ENCODE data around the gene PTPN2. TPM values are rescaled to one million over a fixed set of nuclear protein-coding genes. Genes with fewer than 3 reads are reported as not detected.
A peak's percentile ranks its signal among the peaks of the same experiment; 100 is the strongest.
"Not testable (repeated sequence)": the region's sequence is repeated elsewhere in the genome, so short reads cannot be mapped to it uniquely, and the experiment has no call there.

The PTPN2 gene
- total RNA-seq, 4 donors from 2014 or later: 36.9 to 49.2 (median 38.7) TPM

GRCh38 chr18:12768625-12769024 is 115.4 kb downstream of the PTPN2 start:
- Histone ChIP-seq H3K4me3 (no peak overlapping the region), H3K9me3 (no peaks in the 10 kb centered on the region), H3K27ac (no peak overlapping the region), H3K36me3 (no peaks in the 10 kb centered on the region), H3K4me1 (peaks cover 6% of the 10 kb centered on the region), H3K27me3 (no peaks in the 10 kb centered on the region)
- WGBS: 86% methylated on average over 3 of the region's 3 CpGs
- TF ChIP-seq POLR2A (IDR thresholded peaks at IDR 0.05): no peak
- no peak for TF ChIP-seq EP300 (IDR thresholded peaks at IDR 0.05)
- TF ChIP-seq POLR2AphosphoS5 (IDR thresholded peaks at IDR 0.05): no peak
- TF ChIP-seq CTCF (IDR thresholded peaks at IDR 0.05): no peak
- no peak for DNase-seq (ENCODE audit: low spot score in 2 of 2)

- no peak overlapping the region for H3K4me3 ChIP-seq
- WGBS: 94% methylated on average over 9 of the region's 9 CpGs
- no peaks in the 10 kb centered on the region for H3K27me3 ChIP-seq
- H3K36me3 ChIP-seq: no peaks in the 10 kb centered on the region
- no peak overlapping the region for H3K27ac ChIP-seq
- DNase-seq (ENCODE audit: low spot score in 2 of 2): peak in 1 of 2 donors; percentile 44
- no peaks in the 10 kb centered on the region for H3K9me3 ChIP-seq
- no peak for TF ChIP-seq POLR2A (IDR thresholded peaks at IDR 0.05)
- TF ChIP-seq POLR2AphosphoS5 (IDR thresholded peaks at IDR 0.05): no peak
- TF ChIP-seq EP300 (IDR thresholded peaks at IDR 0.05): no peak
- no peak for TF ChIP-seq CTCF (IDR thresholded peaks at IDR 0.05)
- H3K4me1 ChIP-seq: peaks cover 6% of the 10 kb centered on the region
Measured at GRCh38 chr18:12767580-12768155, 116.4 kb downstream of the PTPN2 start.

GRCh38 chr18:12766986-12767433 is 117.0 kb downstream of the PTPN2 start:
- Histone ChIP-seq H3K36me3 (no peaks in the 10 kb centered on the region), H3K4me3 (no peak overlapping the region), H3K9me3 (no peaks in the 10 kb centered on the region), H3K27ac (no peak overlapping the region), H3K4me1 (peaks cover 6% of the 10 kb centered on the region), H3K27me3 (no peaks in the 10 kb centered on the region)
- 60% methylated on average over 13 of the region's 13 CpGs for WGBS
- TF ChIP-seq EP300 (IDR thresholded peaks at IDR 0.05) (no peak), CTCF (IDR thresholded peaks at IDR 0.05) (no peak), POLR2AphosphoS5 (IDR thresholded peaks at IDR 0.05) (no peak), POLR2A (IDR thresholded peaks at IDR 0.05) (no peak)
- peak in 1 of 2 donors; percentile 58 for DNase-seq (ENCODE audit: low spot score in 2 of 2)

GRCh38 chr18:12765586-12765985 is 118.5 kb downstream of the PTPN2 start:
- no peaks in the 10 kb centered on the region for H3K36me3 ChIP-seq
- H3K4me3 ChIP-seq: no peak overlapping the region
- H3K27ac ChIP-seq: no peak overlapping the region
- DNase-seq (ENCODE audit: low spot score in 2 of 2): peak in 1 of 2 donors; percentile 45
- WGBS: 84% methylated on average over 10 of the region's 11 CpGs
- no peak for TF ChIP-seq POLR2AphosphoS5 (IDR thresholded peaks at IDR 0.05)
- no peak for TF ChIP-seq CTCF (IDR thresholded peaks at IDR 0.05)
- TF ChIP-seq POLR2A (IDR thresholded peaks at IDR 0.05): no peak
- TF ChIP-seq EP300 (IDR thresholded peaks at IDR 0.05): no peak
- peaks cover 6% of the 10 kb centered on the region for H3K4me1 ChIP-seq
- no peaks in the 10 kb centered on the region for H3K27me3 ChIP-seq
- H3K9me3 ChIP-seq: no peaks in the 10 kb centered on the region

GRCh38 chr18:12765126-12765525 is 118.9 kb downstream of the PTPN2 start:
- no peaks in the 10 kb centered on the region for H3K36me3 ChIP-seq
- no peaks in the 10 kb centered on the region for H3K27me3 ChIP-seq
- no peak overlapping the region for H3K4me3 ChIP-seq
- no peak overlapping the region for H3K27ac ChIP-seq
- TF ChIP-seq CTCF (IDR thresholded peaks at IDR 0.05) (no peak), POLR2A (IDR thresholded peaks at IDR 0.05) (no peak), POLR2AphosphoS5 (IDR thresholded peaks at IDR 0.05) (no peak), EP300 (IDR thresholded peaks at IDR 0.05) (no peak)
- peak in 1 of 2 donors; percentile 8 for DNase-seq (ENCODE audit: low spot score in 2 of 2)
- no peaks in the 10 kb centered on the region for H3K9me3 ChIP-seq
- WGBS: 53% methylated on average over 8 of the region's 8 CpGs
- H3K4me1 ChIP-seq: peaks cover 6% of the 10 kb centered on the region

GRCh38 chr18:12758566-12758965 is 125.5 kb downstream of the PTPN2 start:
- not testable (repeated sequence) for DNase-seq (ENCODE audit: low spot score in 2 of 2); H3K9me3 ChIP-seq; H3K4me3 ChIP-seq; H3K27ac ChIP-seq; H3K27me3 ChIP-seq; H3K4me1 ChIP-seq; H3K36me3 ChIP-seq
- WGBS: 85% methylated on average over 3 of the region's 3 CpGs

- H3K4me1 ChIP-seq; H3K27ac ChIP-seq; H3K27me3 ChIP-seq; H3K36me3 ChIP-seq; H3K4me3 ChIP-seq; DNase-seq (ENCODE audit: low spot score in 2 of 2); H3K9me3 ChIP-seq: not testable (repeated sequence)
- WGBS: 87% methylated on average over 9 of the region's 14 CpGs
Measured at GRCh38 chr18:12756619-12757239, 127.3 kb downstream of the PTPN2 start.

- not testable (repeated sequence) for H3K4me1 ChIP-seq, H3K36me3 ChIP-seq, H3K27me3 ChIP-seq, H3K9me3 ChIP-seq, H3K4me3 ChIP-seq, H3K27ac ChIP-seq
- DNase-seq (ENCODE audit: low spot score in 2 of 2): peak in 1 of 2 donors; percentile 56
- WGBS: no CpG with 5 or more reads among the region's 6 CpGs
Measured at GRCh38 chr18:12755606-12756005, 128.4 kb downstream of the PTPN2 start.
